ENCODE results near the gene PLEKHG2. TPM values are rescaled to one million over a fixed set of nuclear protein-coding genes. Genes with fewer than 3 reads are reported as not detected.

Gene PLEKHG2
- total and polyA plus RNA-seq, 3 donors from 2014 or later: 22.6 to 32.8 (median 29.2) TPM

DNA sequence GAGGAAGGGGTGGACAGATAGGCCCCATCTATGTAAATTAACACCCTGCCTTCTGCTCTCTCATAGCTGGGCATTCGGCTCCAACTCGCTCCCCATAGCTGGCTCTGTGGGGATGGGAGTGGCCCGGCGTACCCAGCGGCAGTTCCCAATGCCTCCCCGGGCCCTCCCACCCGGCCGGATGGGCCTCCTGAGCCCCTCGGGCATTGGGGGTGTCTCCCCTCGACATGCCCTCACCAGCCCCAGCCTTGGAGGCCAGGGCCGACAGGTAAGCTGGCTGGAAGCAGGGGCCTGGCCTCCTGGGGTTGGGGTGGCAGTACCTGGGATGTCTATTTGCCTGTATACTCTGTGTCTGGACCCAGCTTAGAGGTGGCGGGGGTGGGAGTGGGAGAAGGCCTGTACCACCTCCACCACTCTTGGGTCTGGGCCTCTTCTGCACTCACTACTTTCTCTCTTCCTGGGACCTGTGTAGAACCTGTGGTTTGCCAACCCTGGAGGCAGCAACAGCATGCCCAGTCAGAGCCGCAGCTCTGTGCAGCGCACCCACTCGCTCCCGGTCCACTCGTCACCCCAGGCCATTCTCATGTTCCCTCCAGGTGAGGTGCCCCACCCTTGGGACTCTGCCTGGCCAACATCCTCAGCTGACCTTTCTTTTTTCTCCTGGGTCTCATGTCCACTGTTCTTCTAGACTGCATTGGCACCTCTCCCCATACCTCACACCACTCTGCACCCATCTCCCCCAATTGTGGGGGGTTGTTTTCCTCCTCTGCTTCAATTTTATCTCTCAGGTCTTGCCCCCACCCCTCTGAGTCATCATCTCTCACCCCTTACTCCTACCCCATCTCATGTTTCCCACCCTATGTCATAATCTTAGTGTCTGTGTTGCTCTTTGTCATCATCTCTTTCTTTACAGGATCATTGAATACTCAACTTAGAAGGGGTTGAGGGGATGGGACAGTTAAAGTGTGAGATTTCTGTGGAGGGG lies 31.7 kb upstream of the PLEKHG2 start:
- H3K36me3 ChIP-seq (ENCODE audit: low read depth, missing control alignments): peaks cover 9% of the 10 kb centered on the region
- 93 to 97% methylated on average over 7 to 17 of the region's 17 CpGs for WGBS, 2 donors

GRCh38 chr19:39381910-39382611 lies 30.4 kb upstream of the PLEKHG2 start:
- TF ChIP-seq, protein P1, sequence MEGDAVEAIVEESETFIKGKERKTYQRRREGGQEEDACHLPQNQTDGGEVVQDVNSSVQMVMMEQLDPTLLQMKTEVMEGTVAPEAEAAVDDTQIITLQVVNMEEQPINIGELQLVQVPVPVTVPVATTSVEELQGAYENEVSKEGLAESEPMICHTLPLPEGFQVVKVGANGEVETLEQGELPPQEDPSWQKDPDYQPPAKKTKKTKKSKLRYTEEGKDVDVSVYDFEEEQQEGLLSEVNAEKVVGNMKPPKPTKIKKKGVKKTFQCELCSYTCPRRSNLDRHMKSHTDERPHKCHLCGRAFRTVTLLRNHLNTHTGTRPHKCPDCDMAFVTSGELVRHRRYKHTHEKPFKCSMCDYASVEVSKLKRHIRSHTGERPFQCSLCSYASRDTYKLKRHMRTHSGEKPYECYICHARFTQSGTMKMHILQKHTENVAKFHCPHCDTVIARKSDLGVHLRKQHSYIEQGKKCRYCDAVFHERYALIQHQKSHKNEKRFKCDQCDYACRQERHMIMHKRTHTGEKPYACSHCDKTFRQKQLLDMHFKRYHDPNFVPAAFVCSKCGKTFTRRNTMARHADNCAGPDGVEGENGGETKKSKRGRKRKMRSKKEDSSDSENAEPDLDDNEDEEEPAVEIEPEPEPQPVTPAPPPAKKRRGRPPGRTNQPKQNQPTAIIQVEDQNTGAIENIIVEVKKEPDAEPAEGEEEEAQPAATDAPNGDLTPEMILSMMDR (IDR thresholded peaks at IDR 0.05): no peak
- no peak for TF ChIP-seq POLR2A (IDR thresholded peaks at IDR 0.05)
- no peaks in the 10 kb centered on the region for H3K27me3 ChIP-seq
- no peaks in the 10 kb centered on the region for H3K4me1 ChIP-seq
- no peak for DNase-seq
- H3K9me3 ChIP-seq: no peaks in the 10 kb centered on the region
- 68 to 83% methylated on average over 10 of the region's 10 CpGs for WGBS, 2 donors
- no peak overlapping the region for H3K4me3 ChIP-seq
- peaks cover 9% of the 10 kb centered on the region for H3K36me3 ChIP-seq (ENCODE audit: low read depth, missing control alignments)
- H3K27ac ChIP-seq: no peak overlapping the region
- intact Hi-C loops (cut with DNase I; ENCODE audit: low total_unique reads): no loop called here

More for the DNA sequence above, 31.7 kb upstream of the PLEKHG2 start:
- Histone ChIP-seq H3K9me3 (no peaks in the 10 kb centered on the region), H3K27ac (peak overlapping the region; percentile 39 to 51), H3K4me3 (no peak overlapping the region), H3K4me1 (no peaks in the 10 kb centered on the region), H3K27me3 (no peaks in the 10 kb centered on the region)
- DNase-seq: no peak
- TF ChIP-seq, protein P1 (IDR thresholded peaks at IDR 0.05): no peak
- TF ChIP-seq POLR2A (IDR thresholded peaks at IDR 0.05): no peak
- intact Hi-C loops (cut with DNase I; ENCODE audit: low total_unique reads): no loop called here

GRCh38 chr19:39382991-39383828 lies 29.3 kb upstream of the PLEKHG2 start:
- intact Hi-C loops (cut with DNase I; ENCODE audit: low total_unique reads): no loop called here

More at GRCh38 chr19:39382991-39383828, 29.3 kb upstream of the PLEKHG2 start:
- Histone ChIP-seq H3K27ac (no peak overlapping the region), H3K4me3 (no peak overlapping the region), H3K27me3 (no peaks in the 10 kb centered on the region), H3K36me3 (ENCODE audit: low read depth, missing control alignments) (peaks cover 9% of the 10 kb centered on the region), H3K9me3 (no peaks in the 10 kb centered on the region), H3K4me1 (no peaks in the 10 kb centered on the region)
- no peak for TF ChIP-seq POLR2A (IDR thresholded peaks at IDR 0.05)
- TF ChIP-seq, protein P1 (IDR thresholded peaks at IDR 0.05): no peak
- DNase-seq: no peak
- 86 to 90% methylated on average over 18 of the region's 18 CpGs for WGBS, 2 donors
